DND-41 (cell line): ENCODE results near the gene TFB1M.

Source experiments
- ATAC-seq: fragments of 200-7000 bp; cut with Tn5 transposase; 3 replicates; pipeline ENCODE4 v1.9.1; 2021; ENCODE audit warnings: low read depth; ENCODE audit not compliant: insufficient read depth
- DNase-seq: peaks from one replicate; pipeline ENCODE4 v3.0.0-alpha.2; 2020
- H2AFZ ChIP-seq: 2 replicates; pipeline ENCODE4 v1.6.0; 2012; ENCODE audit warnings: low read depth, low read length
- H3K27ac ChIP-seq: 2 replicates; pipeline ENCODE4 v1.5.1; 2012; ENCODE audit warnings: low read length, inconsistent platforms
- H3K27me3 ChIP-seq: fragments of 200-600 bp; sonication (generic); 2 replicates; pipeline ENCODE4 v1.6.0; 2012; ENCODE audit warnings: low read length, mild to moderate bottlenecking, inconsistent platforms; ENCODE audit not compliant: insufficient read depth, poor library complexity
- H3K36me3 ChIP-seq: 2 replicates; pipeline ENCODE4 v1.5.1; 2012; ENCODE audit warnings: low read length, inconsistent platforms; ENCODE audit not compliant: insufficient read depth
- H3K4me1 ChIP-seq: 2 replicates; pipeline ENCODE4 v1.5.1; 2012; ENCODE audit warnings: mild to moderate bottlenecking, low read length; ENCODE audit not compliant: insufficient read depth
- H3K4me2 ChIP-seq: 2 replicates; pipeline ENCODE4 v1.6.0; 2012; ENCODE audit warnings: mild to moderate bottlenecking, moderate library complexity, low read length, inconsistent platforms; ENCODE audit not compliant: insufficient read depth
- H3K4me3 ChIP-seq, 2 experiments: fragments of 200-600 bp in 1 of 2; shearing (Covaris generic) in 1 of 2; 2 replicates each; pipeline ENCODE4 v1.5.1; 2012 to 2016; ENCODE audit warnings: inconsistent platforms in 2 of 2, low read length in 2 of 2, mild to moderate bottlenecking in 2 of 2, low read depth in 1 of 2, moderate library complexity in 1 of 2
- H3K79me2 ChIP-seq: 2 replicates; pipeline ENCODE4 v1.6.0; 2012; ENCODE audit warnings: low read length, inconsistent platforms; ENCODE audit not compliant: insufficient read depth
- H3K9ac ChIP-seq: 2 replicates; pipeline ENCODE4 v1.6.0; 2012; ENCODE audit warnings: low read depth, mild to moderate bottlenecking, inconsistent platforms, low read length, moderate library complexity
- H3K9me3 ChIP-seq: 2 replicates; pipeline ENCODE4 v1.5.1; 2012; ENCODE audit warnings: low read length, moderate library complexity, mild to moderate bottlenecking, inconsistent platforms; ENCODE audit not compliant: insufficient read depth, severe bottlenecking
- H4K20me1 ChIP-seq: 2 replicates; pipeline ENCODE4 v1.6.0; 2012; ENCODE audit warnings: low read length; ENCODE audit not compliant: insufficient read depth
- CTCF ChIP-seq: IDR thresholded peaks from 2 replicates; pipeline ENCODE4 v1.5.1; 2012; ENCODE audit warnings: borderline replicate concordance, low read length, moderate library complexity, mild to moderate bottlenecking; ENCODE audit not compliant: poor library complexity, severe bottlenecking; ENCODE audit errors: extremely low read depth
- EZH2 ChIP-seq: IDR thresholded peaks from 3 replicates; pipeline ENCODE4 v1.6.1; 2012; ENCODE audit warnings: borderline replicate concordance, low read depth, mild to moderate bottlenecking, moderate library complexity, low read length, inconsistent platforms; ENCODE audit not compliant: severe bottlenecking

TFB1M gene

GRCh38 chr6:155224618-155225017 lies 89.7 kb downstream of the TFB1M start:
- H3K9me3 ChIP-seq: no peaks in the 10 kb centered on the region
- H3K27ac ChIP-seq: no peak overlapping the region
- H3K4me2 ChIP-seq: no peak overlapping the region
- no peak overlapping the region for H3K9ac ChIP-seq
- peaks cover 3% of the 10 kb centered on the region for H3K27me3 ChIP-seq
- no peaks in the 10 kb centered on the region for H3K36me3 ChIP-seq
- no peaks in the 10 kb centered on the region for H3K79me2 ChIP-seq
- TF ChIP-seq EZH2: no peak
- no peak for TF ChIP-seq CTCF
- DNase-seq: no peak
- H3K4me3 ChIP-seq: no peak overlapping the region
- no peak for ATAC-seq
- no peaks in the 10 kb centered on the region for H3K4me1 ChIP-seq
- H4K20me1 ChIP-seq: no peaks in the 10 kb centered on the region
- H2AFZ ChIP-seq: no peak overlapping the region

- Histone ChIP-seq H4K20me1 (no peaks in the 10 kb centered on the region), H2AFZ (no peak overlapping the region), H3K9ac (no peak overlapping the region), H3K4me2 (no peak overlapping the region), H3K36me3 (no peaks in the 10 kb centered on the region), H3K27me3 (peaks cover 3% of the 10 kb centered on the region), H3K79me2 (no peaks in the 10 kb centered on the region), H3K4me1 (no peaks in the 10 kb centered on the region), H3K27ac (no peak overlapping the region), H3K4me3 (no peak overlapping the region), H3K9me3 (no peaks in the 10 kb centered on the region)
- no peak for TF ChIP-seq EZH2
- no peak for TF ChIP-seq CTCF
- ATAC-seq: no peak
- DNase-seq: no peak
Observed at GRCh38 chr6:155223646-155224451, 90.4 kb downstream of the TFB1M start.

- Histone ChIP-seq H3K9ac (no peak overlapping the region), H3K4me3 (no peak overlapping the region), H3K9me3 (no peaks in the 10 kb centered on the region), H3K79me2 (no peaks in the 10 kb centered on the region), H4K20me1 (no peaks in the 10 kb centered on the region), H3K27ac (no peak overlapping the region), H3K27me3 (no peaks in the 10 kb centered on the region), H3K4me2 (no peak overlapping the region), H3K36me3 (no peaks in the 10 kb centered on the region), H3K4me1 (no peaks in the 10 kb centered on the region), H2AFZ (no peak overlapping the region)
- ATAC-seq: no peak
- TF ChIP-seq EZH2 (no peak), CTCF (no peak)
- no peak for DNase-seq
Observed at GRCh38 chr6:155222506-155222905, 91.8 kb downstream of the TFB1M start.
